HTR-8/SVneo (cell line): ENCODE data around the gene HS6ST3.

Experiments used
- DNase-seq: peaks from one replicate; pipeline ENCODE4 v3.0.0; 2011; ENCODE audit warnings: low spot score, mixed read lengths; ENCODE audit not compliant: insufficient read length
- FAIRE-seq: peaks from 2 replicates; lab custom pipeline; 2011; peaks lifted over from hg19 to GRCh38; lab: Jason Lieb, UNC

Gene HS6ST3

DNA sequence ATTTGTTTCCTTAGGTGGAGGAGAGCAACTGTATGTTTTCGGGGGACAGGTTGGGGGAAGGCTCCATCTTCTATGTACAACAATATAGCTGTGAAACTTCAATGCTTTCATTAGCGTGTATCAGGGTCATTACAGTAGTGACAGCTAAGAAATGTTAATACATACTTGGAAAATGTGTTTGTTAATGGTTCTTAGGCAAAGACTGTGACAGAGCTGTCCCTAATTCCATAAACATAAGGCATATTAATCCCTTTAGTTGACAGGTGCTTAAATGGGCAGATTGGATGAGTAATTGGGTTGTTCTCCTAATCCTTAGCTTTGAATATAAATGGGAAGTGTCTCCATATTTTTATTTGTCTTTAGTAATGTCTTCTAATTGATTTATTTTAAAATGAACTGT lies 313.7 kb downstream of the HS6ST3 start:
- FAIRE-seq (no peak), DNase-seq (no peak)

DNA sequence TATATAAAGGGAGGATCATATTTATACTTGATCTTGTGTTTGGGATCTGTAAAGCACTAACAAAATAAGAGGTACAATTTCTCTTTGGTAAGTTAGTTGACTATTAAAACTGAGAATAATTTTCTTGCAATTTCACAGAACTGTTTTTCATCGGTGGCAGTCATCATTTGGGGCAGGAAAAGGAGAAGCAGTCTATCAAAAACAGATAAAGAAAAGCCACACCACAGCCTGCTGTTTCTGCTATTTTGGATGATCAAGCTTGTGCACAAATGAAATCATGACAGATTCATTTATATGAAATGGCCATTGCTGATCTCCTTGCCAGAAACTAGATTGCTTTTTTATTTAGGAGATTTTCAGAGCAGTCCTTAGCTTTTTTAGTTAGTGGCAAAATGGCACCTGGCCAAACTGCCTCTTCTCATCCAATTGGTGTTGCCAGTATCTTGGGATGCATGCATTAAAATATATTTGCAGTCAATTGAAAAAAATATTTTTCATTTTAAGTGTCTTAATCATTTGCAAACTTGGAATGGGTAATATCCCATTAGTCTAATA lies 326.0 kb downstream of the HS6ST3 start:
- no peak for FAIRE-seq
- DNase-seq, result no peak

DNA sequence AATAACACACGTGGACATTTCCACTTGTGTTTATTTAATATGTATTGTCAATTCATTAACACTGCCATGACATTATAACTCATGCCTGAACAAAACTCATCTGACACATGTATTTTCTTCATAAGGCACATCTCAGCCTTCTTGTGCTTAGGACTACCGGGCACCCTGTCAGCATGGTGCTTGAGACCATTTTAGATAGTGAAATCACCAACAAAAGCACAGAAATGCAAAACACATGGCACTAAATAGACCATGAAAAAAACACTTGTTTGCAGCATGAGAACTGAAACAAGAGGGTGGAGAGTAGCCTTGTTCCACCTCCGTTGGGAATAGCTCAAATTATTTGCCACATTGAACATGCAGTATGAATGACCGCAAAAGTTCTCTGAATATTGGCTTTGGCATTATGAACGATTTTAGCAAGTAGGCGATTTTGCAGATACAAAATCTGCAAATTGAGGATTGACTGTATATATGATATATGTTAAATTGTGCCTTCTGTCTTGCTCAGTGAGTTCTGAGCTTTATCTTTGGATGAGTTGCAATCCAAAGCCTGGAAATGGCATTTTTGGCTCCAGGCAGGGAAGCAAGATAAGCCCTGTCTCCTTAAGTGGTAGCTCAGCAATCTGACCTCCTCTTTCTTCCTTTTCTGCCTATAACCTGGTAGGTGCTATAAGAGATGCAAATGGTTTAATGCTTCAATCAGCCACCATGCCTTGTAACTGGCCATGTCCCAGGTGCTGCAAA lies 328.2 kb downstream of the HS6ST3 start:
- no peak for DNase-seq
- FAIRE-seq, result no peak

DNA sequence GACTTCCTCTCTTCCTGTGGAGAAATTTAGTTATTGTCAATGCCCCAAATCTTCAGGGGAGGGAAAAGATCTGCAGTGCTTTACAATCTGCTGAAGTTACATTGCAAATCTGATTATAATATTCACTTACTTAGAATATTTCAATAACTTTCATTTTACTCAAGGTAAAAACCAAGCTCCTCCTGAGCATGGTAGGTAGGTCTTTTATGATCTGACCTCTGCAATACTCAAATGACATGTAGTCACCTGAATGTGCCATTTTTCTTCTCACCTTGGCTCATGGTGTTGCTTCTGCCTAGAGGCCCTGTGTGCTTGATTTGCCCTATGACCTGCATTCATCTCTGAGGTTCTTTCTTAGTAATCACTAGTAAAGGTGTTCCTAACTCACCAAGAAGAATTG lies 331.4 kb downstream of the HS6ST3 start:
- FAIRE-seq (no peak), DNase-seq (no peak)

DNA sequence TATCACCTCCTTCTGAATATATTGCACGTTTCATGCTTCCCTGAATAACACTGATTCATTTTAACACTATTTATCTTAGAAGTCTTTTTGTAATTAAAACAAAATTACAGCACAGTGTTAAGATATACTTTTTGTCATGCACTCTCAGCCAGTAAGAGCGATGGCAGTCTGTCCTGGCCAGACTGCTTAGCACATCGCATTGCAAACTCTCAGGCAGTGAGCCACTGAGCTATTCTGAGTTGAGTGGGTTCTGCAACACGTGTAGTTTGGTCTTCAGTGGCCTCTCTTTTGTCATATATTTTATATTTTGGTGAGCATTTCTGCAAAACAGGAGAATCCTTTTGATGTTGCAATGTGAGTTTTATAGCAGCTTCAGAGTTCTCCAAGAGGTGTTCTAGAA lies 332.1 kb downstream of the HS6ST3 start:
- FAIRE-seq, result no peak
- no peak for DNase-seq

DNA sequence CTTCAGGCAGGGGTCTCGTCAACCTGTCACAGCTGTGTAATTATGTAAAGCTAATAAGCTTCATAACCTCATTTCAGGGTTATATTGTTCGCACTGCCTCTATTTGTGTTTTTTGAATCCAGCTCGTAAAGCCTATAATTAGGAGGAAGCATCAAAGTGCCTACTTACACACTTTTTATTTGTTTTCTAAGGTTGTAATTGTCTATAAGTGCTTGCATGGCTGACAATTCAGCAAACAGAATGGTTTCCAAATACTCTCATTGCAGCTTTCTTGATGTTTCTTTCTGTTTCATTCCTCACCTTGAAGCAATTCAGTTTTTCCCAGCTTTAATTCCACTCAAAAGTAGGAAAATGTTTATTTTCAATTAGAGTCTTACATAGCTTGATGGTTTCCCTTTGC lies 336.3 kb downstream of the HS6ST3 start:
- FAIRE-seq, result no peak

DNA sequence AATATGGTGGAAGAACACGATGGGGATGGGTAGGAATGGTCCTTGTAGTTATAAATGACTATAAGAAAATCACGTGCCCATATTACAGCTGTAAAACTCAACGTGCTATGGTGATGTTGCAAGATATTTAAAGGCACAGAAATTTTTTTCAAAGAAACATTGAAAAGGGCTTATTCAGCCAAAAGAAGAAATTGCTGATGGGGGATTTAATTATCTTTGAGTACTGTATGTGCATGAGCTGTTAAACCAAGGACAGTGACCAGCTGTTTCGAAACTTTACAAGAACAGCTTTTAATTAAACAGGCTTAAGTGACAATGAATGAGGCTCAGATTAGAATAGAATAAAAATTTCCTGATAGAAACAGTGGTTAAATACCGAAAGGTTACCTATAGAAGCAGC lies 339.0 kb downstream of the HS6ST3 start:
- FAIRE-seq, result no peak

More for the DNA sequence above, 336.3 kb downstream of the HS6ST3 start:
- no peak for DNase-seq

DNA sequence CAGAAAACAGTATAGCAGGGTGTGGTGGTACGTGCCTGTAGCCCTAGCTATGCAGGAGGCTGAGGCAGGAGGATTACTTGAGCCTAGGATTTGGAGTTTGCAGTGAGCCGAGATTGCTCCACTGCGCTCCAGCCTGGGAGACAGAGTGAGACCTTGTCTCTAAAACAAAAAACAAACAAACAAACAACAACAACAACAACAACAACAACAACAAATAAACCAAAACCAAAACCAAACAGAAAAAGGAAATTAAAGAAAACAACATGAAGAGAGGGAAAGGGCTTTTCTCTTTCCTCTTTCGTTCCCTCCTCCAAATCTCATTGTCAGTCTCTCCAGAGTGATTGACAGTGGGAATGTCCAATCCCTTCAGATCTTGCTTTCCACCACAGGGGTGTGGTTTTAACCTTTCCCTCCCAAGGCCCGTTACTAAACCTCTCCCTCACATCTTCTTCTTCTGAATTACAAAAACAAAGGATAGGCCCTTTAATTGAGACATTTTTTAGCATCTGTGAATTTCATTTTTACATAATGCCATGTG lies 341.2 kb downstream of the HS6ST3 start:
- FAIRE-seq, result no peak

More for the DNA sequence above, 339.0 kb downstream of the HS6ST3 start:
- no peak for DNase-seq

DNA sequence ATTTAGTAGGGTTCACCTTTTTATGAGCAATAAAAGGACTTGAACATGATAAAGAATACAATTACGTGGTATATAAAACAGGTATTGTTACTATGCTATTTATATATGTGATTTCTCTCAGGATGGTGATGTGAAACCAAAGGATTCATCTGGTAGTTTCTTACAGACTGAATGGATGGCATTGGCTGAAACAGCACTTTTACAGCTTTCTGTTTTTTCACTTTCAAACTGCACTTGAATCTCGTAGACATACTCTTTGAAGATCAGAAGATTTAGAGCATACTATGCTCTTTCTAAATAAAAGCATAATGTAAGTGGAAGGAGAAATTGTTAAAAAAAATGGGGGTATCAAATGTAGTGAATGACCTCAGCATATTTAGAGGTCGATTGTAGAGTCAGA lies 354.8 kb downstream of the HS6ST3 start:
- FAIRE-seq, result no peak
- DNase-seq, result no peak

More for the DNA sequence above, 341.2 kb downstream of the HS6ST3 start:
- DNase-seq, result no peak

DNA sequence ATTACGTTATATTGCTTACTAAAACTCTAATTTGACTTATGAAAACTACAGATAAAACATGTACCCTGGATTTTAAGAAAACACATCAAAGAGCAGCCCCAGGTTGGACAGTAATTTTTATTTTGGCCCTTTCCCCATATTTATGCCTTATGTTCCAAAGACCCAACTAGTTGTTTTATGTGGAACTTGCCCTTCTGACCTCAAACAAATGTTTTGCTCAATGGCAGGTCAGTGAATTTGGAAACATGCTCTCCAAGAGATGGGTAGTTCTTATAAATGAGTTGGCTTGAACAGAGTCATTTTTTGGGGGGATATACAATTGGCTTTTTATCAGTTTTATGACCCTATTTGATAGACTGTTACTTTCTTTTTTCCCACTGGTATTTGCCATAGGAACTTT lies 360.0 kb downstream of the HS6ST3 start:
- FAIRE-seq (no peak), DNase-seq (no peak)

DNA sequence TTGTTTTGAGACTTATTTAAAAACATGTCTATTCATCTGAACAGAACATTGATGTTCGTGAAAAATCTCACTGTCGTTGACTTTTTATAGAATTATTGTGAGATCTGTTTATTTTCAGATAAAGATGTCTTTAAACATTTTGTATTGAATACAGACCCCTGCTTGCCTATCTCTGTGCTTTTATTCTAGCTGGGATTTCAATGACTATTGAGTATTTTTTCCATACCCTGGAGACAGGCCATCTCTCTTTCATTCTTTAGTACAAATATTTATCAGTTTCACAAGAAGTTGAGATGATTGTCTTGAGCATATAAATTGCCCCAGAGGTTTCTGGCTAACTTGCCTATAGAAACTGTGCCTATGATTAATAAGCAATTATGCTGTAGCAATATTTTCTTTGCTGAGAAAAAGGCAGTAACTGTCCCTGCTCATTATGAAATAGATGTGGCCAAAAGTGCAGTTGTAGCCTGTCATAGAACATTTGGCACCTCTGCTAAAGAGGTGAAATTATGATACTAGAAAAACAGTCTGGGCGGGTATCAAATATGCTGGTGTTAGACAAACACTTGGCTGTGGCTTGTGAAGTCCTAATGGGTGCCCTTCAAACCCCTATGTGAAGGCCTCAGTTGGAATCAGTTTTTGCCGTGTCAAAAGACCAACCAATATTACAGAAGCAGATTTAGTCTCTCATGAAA lies 360.6 kb downstream of the HS6ST3 start:
- no peak for FAIRE-seq

DNA sequence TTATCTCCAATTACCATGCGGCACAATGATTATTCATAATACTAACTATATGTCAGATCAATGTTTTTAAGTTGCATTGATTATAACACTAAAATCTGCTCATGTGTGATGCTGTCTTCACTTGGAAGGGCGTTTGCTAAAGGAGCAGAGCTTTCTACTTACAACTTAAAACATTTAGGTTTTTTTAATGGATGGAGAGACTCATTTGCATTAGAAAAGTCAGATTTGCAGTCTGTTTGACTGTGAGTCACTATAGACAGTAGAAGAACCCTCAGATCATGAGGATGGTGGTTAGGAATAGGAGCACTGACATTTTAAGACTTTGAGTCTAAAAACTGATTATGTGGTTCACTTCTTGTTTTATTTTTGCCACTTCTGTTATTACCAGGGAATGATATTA lies 364.6 kb downstream of the HS6ST3 start:
- FAIRE-seq (no peak), DNase-seq (no peak)

More for the DNA sequence above, 360.6 kb downstream of the HS6ST3 start:
- DNase-seq, result no peak

DNA sequence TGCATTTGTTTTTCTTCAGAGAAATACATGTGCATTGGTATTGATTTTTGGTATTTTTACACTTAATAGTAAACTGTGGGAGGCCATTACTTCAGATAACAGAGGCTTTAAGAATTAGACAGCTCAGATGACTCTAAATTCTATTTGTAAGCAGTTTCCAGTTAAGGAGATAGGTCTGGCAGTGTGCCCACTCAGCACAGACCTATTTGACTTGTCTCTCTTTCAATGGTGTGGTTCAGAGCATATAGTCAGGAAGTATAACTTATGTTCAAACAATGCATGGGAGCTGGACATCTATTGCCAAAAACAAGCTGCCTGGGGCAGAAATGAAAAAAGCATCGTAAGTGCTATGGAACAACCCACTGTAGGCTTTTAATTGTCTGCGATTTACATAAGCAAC lies 370.7 kb downstream of the HS6ST3 start:
- DNase-seq, result no peak

DNA sequence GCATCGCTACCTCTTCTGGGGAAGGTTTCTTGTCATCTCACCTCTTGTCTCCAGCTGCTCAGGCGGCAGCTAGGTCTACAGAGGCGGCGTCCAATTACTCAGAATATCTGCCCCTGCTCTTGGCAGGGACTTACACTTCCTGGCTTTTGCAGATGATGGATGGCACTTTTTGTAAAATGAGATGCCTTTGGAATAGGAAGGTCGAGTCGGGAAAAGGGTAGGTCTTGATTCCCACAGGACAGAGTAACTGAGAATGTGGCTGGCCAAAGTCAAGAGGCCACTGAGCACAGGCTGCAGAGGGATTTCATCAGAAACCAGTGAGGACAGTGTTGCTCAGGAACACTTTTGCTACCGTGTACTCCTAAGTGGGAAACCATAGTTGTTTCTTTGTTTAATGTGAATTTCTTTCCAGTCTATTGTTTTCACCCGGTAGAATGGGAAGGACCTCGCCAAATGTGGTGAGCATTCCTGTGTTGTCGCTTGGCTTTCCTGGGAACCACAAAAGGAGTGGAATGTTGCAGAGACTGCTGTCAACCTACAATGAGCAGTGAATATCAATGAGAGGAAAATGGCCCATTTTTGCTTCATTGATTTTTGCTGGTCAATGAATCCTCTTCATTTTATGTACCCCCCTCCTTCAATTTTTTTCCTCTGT lies 383.7 kb downstream of the HS6ST3 start:
- no peak for FAIRE-seq
- DNase-seq, result no peak

More for the DNA sequence above, 370.7 kb downstream of the HS6ST3 start:
- FAIRE-seq, result no peak

DNA sequence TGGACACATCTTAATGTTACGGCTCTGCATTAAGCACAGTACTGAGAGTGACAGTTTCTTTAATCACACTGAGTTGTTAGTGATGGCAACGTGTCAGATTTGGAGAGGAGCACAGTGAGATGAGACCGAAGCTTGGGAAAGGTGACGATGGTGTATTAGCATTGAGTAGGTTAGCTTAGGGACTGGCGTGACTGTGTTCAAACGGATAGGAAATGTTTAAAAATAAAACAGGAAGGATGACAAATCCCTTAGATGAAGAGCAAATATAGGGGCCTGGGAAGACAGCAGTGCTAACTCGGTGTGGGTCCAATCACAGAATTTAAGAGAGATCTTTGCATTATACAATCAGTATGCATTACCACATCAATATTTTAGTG lies 384.3 kb downstream of the HS6ST3 start:
- FAIRE-seq (no peak), DNase-seq (no peak)

DNA sequence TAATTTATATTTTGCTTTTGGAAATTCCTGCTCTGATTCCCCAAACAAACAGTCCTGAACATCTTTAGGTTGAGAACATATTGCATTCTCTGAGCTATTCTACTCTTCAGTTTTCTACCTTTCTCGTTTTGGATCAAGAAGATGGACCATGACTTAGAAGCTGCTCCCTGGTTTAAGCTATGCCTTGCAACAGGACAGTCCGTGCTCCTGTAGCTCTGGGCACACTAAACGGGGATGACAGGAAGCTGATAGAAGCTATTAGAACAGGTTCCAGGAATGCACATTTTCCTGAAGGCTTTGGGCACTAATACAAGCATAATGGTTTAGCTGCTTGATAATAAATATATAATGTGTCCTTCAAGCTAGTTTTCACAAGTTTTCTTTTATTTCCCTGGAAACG lies 385.2 kb downstream of the HS6ST3 start:
- FAIRE-seq, result no peak
- no peak for DNase-seq

DNA sequence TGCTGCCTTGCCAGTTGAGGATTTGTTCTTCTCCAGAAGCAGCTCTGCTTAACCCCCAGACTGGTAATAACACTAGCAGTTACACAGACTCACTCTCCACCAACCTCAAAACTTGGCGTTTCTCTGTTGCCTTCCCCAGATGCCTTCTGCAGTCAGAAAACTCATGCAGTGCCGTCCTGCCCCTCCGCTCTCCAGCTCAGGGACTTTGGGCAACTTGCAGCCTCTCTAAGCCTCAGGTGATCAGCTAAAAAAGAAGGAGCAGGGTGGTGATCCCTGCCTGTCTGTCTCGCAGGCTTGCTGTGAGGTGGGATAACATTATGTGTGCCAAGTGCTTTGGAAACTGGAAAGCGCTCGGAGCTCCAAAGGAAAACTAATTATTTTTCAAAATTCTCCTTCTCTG lies 391.6 kb downstream of the HS6ST3 start:
- FAIRE-seq (no peak), DNase-seq (no peak)

DNA sequence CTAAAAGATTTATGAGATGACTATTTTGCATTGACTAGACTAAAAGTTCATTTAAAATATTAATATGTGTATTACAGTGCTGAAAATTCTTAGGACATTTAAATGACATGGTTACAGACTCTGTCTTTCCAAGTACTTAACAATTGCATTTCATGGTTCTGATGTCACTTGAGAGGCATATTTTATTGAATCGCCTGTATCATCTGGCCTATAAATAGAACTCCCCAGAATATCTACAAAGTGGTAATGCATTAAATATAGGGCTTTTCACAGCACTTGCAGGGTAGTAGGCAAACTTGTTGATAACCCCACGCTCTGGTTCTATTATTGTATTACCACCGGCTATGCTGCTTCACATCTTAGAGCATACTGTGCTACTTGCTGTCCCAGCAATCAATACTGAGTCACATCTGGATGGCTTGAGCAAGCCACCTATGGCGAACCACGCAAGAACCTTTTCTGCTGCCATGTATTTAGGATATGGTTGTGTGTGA lies 400.6 kb downstream of the HS6ST3 start:
- FAIRE-seq (no peak), DNase-seq (no peak)

DNA sequence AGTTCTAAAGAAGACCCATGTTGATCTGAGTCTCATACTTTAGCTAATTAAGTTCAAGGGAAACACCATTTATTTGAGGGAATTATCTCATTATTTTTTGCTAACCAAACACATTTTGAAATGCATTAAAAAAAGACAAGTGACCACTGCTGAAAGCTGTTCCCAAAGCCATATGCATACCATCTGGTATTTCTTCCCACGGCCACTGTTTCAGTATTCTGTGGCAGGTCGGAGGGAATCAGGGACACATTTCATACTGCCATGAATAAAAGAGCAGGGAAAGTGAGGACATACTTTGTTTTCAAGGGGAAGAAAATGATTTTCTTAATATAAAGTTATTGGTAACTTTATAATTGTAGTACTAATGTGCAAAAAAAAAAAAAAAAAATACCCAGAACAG lies 401.2 kb downstream of the HS6ST3 start:
- FAIRE-seq, result no peak
- no peak for DNase-seq

DNA sequence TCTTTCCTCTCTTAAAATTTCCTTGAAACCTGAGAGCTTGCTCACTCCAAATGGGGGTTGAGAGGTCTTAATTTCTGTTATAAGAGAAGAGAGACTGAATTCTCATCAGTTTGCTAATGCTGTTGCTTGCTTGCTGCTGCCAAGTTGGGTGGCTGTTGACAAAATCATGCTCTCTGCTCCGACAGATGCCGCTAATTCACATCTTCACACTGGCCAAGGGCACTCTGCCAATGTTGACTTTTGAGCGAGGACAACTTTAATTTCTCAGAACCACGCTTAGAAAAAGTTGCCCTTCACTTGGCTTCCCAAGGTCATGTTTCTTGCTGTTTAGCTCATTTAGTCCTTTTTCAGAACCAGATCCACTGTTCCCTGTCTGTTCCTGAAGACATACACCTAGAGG lies 402.9 kb downstream of the HS6ST3 start:
- FAIRE-seq (no peak), DNase-seq (no peak)

DNA sequence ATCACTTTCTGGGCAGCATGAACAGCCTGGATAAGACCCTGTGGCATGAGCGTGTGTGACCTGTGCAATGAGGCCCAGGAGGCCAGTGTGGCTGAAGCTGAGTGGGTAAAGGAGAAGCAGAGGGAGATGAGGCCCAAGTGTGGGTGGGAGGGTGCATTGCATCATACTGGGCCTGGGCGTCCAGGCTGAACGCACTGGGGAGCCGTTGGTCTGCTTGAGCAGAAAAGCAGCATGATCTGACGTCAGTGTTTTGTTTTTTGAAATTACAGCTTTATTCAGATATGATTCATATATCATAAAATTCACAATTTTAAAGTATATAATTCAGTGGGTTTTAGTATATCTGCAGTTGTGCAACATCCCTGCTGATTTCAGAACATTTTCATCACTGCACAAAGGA lies 409.7 kb downstream of the HS6ST3 start:
- no peak for DNase-seq
- FAIRE-seq, result no peak
